SU-DHL-6 (cell line): ENCODE data around the gene ZNF768.

Source experiments
- CTCF ChIP-seq: fragments of 200-600 bp; sonication (generic); IDR thresholded peaks from one replicate; pipeline ENCODE4 v1.5.1; 2017; ENCODE audit warnings: antibody characterized with exemption, mild to moderate bottlenecking, low read length, moderate library complexity; ENCODE audit not compliant: insufficient read depth, poor library complexity, severe bottlenecking
- EZH2phosphoT487 ChIP-seq: fragments of 200-600 bp; sonication (generic), shearing (Covaris generic); conservative IDR thresholded peaks from 2 replicates; pipeline ENCODE4 v1.6.1; 2018; ENCODE audit warnings: mild to moderate bottlenecking, antibody characterized with exemption, low read length, moderate library complexity, mixed read lengths

GRCh38 chr16:30570636-30571444 is 44.5 kb upstream of the ZNF768 start:
- TF ChIP-seq CTCF (no peak), EZH2phosphoT487 (no peak)
